GM18951 (cell line): Measurements from ENCODE around the gene WDR74.

Experiments used
- POLR2A ChIP-seq: IDR thresholded peaks from 4 replicates; pipeline ENCODE4 v1.6.1; 2011; ENCODE audit warnings: mild to moderate bottlenecking; ENCODE audit not compliant: insufficient read length, insufficient read depth; ENCODE audit errors: extremely low read depth
- in situ Hi-C: fragments of 300-500 bp; cut with MboI; formaldehyde crosslinking; loops from one replicate; pipeline ENCODE4 v1.12.0; 2022; ENCODE audit warnings: low sequenced_read_pairs, mixed read lengths, inconsistent platforms; ENCODE audit not compliant: unreplicated experiment

The WDR74 gene

DNA sequence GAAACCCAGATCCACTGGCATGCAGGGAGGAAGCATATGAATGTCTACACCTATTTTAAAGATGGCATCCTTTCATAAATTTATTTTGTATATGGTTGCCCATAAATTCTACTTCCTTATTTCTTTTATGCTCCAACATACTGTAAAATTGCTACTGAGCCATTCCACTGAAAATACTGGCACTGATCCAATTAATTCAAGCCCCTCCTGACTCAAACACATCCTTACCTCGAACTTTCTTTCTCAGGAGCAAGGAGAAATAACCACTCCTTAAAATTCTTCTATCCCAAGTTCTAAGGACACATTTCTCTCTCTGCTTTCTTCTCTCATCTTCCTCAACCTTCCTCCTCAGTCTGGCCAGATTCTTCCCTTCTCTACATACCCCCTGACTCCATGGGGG, 28.6 kb downstream of the WDR74 start:
- in situ Hi-C loops, result no loop called here
- TF ChIP-seq POLR2A, result no peak

DNA sequence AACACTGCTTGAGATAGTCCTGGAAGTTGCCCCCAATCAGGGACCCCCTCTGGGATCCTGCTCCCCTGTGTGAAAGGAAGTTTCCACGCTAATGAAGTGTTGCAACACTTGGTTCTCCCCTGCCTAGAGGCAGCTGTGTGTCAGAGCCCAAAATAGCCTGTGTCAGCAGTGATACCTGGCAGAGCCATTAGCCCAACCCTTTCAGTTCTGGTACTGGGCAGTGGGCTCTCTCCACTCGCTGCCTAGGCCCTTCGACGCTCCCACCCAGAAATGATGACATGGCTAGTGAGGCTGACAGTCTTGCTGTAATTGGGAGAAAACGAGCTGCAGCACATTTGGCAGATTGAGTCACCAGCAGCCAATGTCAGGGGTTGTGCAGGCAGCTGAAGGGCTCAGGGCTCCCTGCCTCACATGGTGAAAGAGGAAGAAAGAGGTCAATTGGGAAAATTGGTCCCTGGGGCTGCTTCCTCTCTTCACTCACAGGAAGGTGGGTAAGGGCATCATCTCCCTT, 32.7 kb downstream of the WDR74 start:
- no peak for TF ChIP-seq POLR2A
- in situ Hi-C loops, result no loop called here

DNA sequence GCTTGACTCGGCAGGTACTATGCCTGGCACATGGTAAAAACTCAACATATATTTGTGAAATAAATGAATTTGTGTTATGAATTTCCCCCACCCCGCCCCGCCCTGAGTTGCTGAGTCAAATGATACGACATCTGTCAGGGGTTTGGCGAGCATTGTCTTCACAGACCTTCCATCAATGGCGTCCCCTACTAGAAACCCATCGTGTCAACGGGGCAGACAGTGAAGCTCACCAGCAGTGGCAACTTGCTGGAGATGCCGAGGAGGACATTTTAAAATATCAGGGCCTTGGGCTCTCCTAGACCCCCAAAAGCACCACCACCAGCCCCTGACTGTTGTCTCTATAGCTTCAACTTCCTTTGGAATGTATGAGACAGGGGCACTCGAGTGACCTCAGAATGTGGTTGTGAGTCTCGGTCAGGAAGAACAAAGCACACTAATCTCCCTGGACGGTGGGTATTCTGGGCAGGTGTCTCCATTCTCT, 33.4 kb downstream of the WDR74 start:
- in situ Hi-C loops, result no loop called here
- no peak for TF ChIP-seq POLR2A

DNA sequence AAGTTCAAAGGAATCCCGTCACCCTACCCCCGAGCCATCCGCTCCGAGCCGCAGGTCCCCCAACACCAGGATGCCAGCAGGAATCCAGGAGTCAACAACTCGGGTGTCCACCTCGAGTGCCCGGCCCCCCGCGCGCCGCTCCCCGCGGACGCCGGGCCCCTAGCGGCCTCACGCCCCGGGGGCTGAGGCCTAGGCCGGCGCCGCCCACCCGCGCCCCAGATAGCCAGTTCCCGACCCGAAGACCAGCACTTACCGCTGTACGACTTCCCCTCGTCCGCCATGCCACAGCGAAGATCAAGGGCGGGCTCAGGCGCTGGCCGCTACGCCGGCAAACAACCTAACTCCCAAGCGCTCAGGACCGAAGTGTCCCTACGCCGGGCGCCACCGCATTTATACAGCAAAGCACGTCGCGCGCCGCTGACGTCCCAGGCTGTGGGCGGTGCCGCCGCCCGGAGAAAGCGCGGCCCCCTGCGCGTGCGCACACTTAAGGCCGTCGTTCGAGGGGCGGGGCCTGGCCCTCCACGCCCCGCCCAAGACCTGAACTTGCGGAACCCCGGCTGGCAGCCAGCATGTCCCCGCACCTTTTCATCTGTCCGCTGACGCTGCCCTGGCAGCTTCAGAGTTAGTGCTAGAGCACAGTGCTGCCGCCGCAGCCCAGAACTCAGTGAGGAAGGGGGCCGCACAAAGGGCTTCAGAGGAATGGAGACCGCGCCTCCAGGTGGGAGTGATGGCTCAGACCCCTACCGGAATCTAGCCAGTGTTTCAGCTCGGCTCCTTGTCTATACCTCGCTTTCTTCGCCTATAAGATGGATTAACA, 34.1 kb downstream of the WDR74 start, which contains the start of gene NXF1:
NXF1 (minus strand) TSS at position 365 of the 817 bp plus-strand sequence; CDS start at position 281, 84 bp downstream.
- peak; percentile 100 for TF ChIP-seq POLR2A

DNA sequence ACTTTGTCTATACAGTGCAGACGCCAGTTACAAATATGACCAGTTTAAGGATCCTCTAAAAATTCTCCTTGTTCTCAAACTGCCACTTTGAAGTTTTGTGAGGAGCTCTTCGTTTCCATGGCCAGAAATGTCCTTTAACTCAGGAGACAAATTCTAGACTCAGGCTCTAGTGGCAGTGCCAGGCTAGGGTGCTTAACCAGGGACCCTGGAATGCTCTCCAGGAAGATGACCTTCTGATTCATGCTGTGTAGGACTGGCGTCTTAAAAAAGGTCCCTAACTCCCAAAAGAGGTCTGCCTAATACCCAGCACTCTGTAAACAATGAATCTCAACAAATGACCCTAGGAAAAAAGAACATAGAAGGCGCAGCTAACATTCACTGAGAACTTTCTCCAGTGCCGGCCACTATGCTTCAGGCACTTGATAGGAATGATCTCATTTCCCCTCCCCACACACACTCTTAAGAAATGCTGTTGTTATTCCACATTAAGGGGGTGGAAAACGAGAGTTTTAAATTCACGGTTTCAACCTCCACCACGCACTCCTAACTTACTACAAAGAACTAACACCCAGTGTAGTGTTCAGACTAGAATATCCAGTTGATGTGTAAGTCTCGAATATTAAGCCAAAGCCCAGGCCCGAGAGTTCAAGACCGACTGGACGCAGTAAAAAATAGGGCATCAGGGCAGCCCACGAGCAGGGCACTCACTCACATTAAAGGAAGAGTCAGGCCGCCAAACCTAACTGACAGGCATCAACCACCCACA, 34.9 kb downstream of the WDR74 start:
- in situ Hi-C loops, result no loop called here
- no peak for TF ChIP-seq POLR2A

More for the DNA sequence above, 34.1 kb downstream of the WDR74 start, which contains the start of gene NXF1:
- in situ Hi-C loops, result no loop called here

DNA sequence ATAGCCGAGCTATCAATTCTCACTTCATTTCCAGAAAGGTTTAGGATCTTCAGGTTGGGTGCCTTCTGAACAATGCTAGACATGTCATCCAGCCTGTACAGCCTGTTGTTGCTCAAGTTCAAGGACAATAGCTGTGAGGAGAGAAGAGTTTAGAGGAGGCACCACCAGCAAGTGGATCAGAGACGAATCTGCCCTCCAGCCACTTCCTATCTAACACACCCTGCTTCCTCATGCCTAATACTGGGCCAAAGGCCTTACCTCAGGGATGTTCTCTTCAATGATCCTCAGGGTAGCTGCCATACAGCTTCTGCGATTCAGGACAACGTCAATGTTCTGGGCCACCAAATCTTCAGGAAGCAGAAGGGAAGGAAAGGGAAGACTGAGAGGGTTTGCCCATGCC, 38.3 kb downstream of the WDR74 start:
- no peak for TF ChIP-seq POLR2A
- in situ Hi-C loops, result no loop called here

DNA sequence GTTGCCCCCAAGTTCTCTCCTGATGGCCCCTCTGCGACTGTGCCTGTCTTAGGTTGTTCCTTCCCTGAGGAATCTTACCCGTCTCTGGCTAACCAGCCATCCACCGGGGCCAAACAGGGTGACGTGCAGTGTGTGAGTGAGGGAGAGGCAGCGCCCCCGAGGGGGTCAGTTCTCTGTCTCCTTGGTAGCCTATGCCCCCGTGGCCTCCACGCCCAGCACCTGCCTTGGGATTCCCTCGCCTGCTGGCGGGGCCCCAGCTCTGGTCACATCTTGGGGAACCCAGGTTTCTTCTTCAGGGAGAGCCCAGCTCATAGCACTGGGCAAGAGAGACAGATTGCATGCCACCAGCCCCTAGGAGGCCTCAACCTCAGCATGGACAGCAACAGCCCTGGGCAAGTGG, 39.9 kb downstream of the WDR74 start:
- no peak for TF ChIP-seq POLR2A
- in situ Hi-C loops, result no loop called here

- TF ChIP-seq POLR2A, result no peak
Measured at GRCh38 chr11:62796281-62796680, 43.1 kb downstream of the WDR74 start.

GRCh38 chr11:62794201-62794775, 45.1 kb downstream of the WDR74 start:
- TF ChIP-seq POLR2A, result no peak
- in situ Hi-C loops, result no loop called here

More at GRCh38 chr11:62796281-62796680, 43.1 kb downstream of the WDR74 start:
- in situ Hi-C loops, result no loop called here

DNA sequence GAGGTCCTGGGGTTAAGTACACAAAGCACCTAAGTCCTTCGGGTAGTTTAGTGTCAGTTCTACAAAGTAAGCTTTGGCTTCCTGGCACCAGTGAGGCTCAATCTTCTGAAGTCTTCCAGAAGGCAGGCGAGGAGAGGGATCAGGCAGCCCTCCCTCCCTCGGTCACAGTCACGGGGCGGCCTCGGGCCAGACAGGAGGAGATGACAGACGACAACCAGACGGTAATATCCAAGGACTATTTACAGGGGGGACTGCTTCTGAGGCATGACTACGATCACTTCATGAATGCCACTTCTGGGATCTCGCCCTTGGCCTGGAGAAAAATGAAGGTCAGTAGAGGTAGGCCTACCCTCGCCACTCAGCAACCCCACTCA, 47.2 kb downstream of the WDR74 start:
- TF ChIP-seq POLR2A, result no peak
- in situ Hi-C loops, result no loop called here

GRCh38 chr11:62791501-62792201, 47.7 kb downstream of the WDR74 start, which contains the start of gene TMEM223:
TSS of gene TMEM223 (minus strand) at chr11:62792006. CDS start at chr11:62791994, 12 bp downstream.
- in situ Hi-C loops, result no loop called here
- TF ChIP-seq POLR2A, result peak; percentile 95

DNA sequence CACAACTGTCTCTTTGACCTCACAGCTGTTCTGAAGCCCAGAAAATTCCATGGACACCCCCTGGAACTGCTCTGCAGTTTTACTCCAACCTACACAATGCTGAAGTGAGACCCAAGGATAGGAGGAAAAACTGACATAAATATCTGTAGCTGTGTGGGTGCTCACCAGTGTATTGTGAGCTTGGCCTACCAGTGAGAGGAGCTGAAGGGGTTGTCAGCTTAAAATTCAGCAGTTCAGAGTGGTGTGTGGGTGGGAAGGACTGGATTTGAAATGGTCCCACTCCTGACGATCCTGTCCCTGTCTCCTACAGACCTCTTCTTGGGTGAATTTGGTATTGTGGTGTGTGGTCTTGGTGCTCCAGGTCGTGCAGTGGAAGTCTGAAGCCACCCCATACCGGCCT, 49.8 kb downstream of the WDR74 start:
- in situ Hi-C loops, result no loop called here
- no peak for TF ChIP-seq POLR2A
